SKM-1 treated with dmso at 0.1 percent for 144 hours (cell line): ENCODE results near the gene DDX39B.
"Not testable (repeated sequence)": the region's sequence is repeated elsewhere in the genome, so short reads cannot be mapped to it uniquely, and the experiment has no call there.

Experiments
- DNase-seq: peaks from one replicate; lab custom pipeline; 2025; ENCODE audit not compliant: unreplicated experiment; lab: John Stamatoyannopoulos, UW

DDX39B gene

GRCh38 chr6:31541658-31542521 is at the start of gene DDX39B:
DDX39B (minus strand) TSS chr6:31542003; CDS start chr6:31540532, 1,471 bp downstream.
- DNase-seq: peak; percentile 94

GRCh38 chr6:31590691-31591090 is 48.9 kb upstream of the DDX39B start:
- DNase-seq: not testable (repeated sequence)

- DNase-seq: no peak
Measured at GRCh38 chr6:31588871-31589650, 47.3 kb upstream of the DDX39B start.

- DNase-seq: no peak
Measured at GRCh38 chr6:31587791-31588777, 46.3 kb upstream of the DDX39B start.

- DNase-seq: peak; percentile 88
Measured at GRCh38 chr6:31586599-31587281, 44.9 kb upstream of the DDX39B start.

- DNase-seq: peak; percentile 96
Measured at GRCh38 chr6:31586008-31586407, 44.2 kb upstream of the DDX39B start, which contains the start of gene LST1. LST1 (plus strand) TSS chr6:31586277; CDS start chr6:31587300, 1,023 bp downstream.

- DNase-seq: peak; percentile 62
Measured at GRCh38 chr6:31585491-31585890, 43.7 kb upstream of the DDX39B start.

GRCh38 chr6:31582230-31582643 is 40.4 kb upstream of the DDX39B start, which contains the start of gene LTB:
LTB (minus strand) TSS chr6:31582424; CDS start chr6:31582417, 7 bp downstream.
- no peak for DNase-seq

GRCh38 chr6:31581434-31582229 is 39.8 kb upstream of the DDX39B start:
- DNase-seq: no peak

- peak; percentile 49 for DNase-seq
Measured at GRCh38 chr6:31580807-31581433, 39.1 kb upstream of the DDX39B start.

- DNase-seq: no peak
Measured at GRCh38 chr6:31580438-31580740, 38.6 kb upstream of the DDX39B start.

- no peak for DNase-seq
Measured at GRCh38 chr6:31579546-31580437, 38.0 kb upstream of the DDX39B start.

GRCh38 chr6:31579119-31579505 is 37.3 kb upstream of the DDX39B start:
- no peak for DNase-seq

- no peak for DNase-seq
Measured at GRCh38 chr6:31578184-31579118, 36.6 kb upstream of the DDX39B start.

- no peak for DNase-seq
Measured at GRCh38 chr6:31577579-31577966, 35.8 kb upstream of the DDX39B start.

GRCh38 chr6:31576897-31577578 is 35.2 kb upstream of the DDX39B start:
- DNase-seq: no peak
